Transverse colon (tissue), 4 donors: Measurements from ENCODE around the gene RHO. TPM values are rescaled to one million over a fixed set of nuclear protein-coding genes. Genes with fewer than 3 reads are reported as not detected.
"Not testable (repeated sequence)": the region's sequence is repeated elsewhere in the genome, so short reads cannot be mapped to it uniquely, and the experiment has no call there.

Experiments used
- DNase-seq: peaks from one replicate; pipeline ENCODE4 v3.0.0-alpha.2; 2019
- H3K27ac ChIP-seq, 4 donors: fragments of 200-600 bp; sonication (generic); 2 replicates each; pipeline ENCODE4 v1.5.1; 2016 to 2018; ENCODE audit warnings: inconsistent platforms in 4 of 4
- H3K27me3 ChIP-seq: fragments of 200-600 bp; sonication (generic); 2 replicates; pipeline ENCODE4 v1.5.1; 2017; ENCODE audit warnings: inconsistent platforms
- H3K36me3 ChIP-seq, 4 donors: fragments of 200-600 bp; sonication (generic); 2 replicates each; pipeline ENCODE4 v1.5.1; 2017 to 2019; ENCODE audit warnings: inconsistent platforms in 4 of 4
- H3K4me1 ChIP-seq, 4 donors: fragments of 200-600 bp; sonication (generic); 2 replicates each; pipeline ENCODE4 v1.5.1; 2017 to 2020; ENCODE audit warnings: inconsistent platforms in 4 of 4
- H3K4me3 ChIP-seq, 4 donors: fragments of 200-600 bp; sonication (generic); 1 replicate in 1 of 4; 2 replicates in 3 of 4; pipeline versions ENCODE4 v1.5.1 to v1.6.1; 2017 to 2019; ENCODE audit warnings: inconsistent platforms in 4 of 4
- H3K9me3 ChIP-seq, 2 donors: fragments of 200-600 bp; sonication (generic); 2 replicates each; pipeline ENCODE4 v1.5.1; 2017 to 2019; ENCODE audit warnings: inconsistent platforms in 2 of 2
- CTCF ChIP-seq, 5 experiments: fragments of 200-600 bp in 3 of 5; fragments of 450-650 bp in 2 of 5; sonication (generic) in 3 of 5; IDR thresholded peaks; 1 replicate in 2 of 5; 2 replicates in 3 of 5; pipeline ENCODE4 v1.5.1; 2016 to 2017; ENCODE audit warnings: antibody characterized with exemption in 5 of 5, inconsistent platforms in 3 of 5, mild to moderate bottlenecking in 2 of 5, moderate library complexity in 1 of 5
- EP300 ChIP-seq: sonication (generic); formaldehyde crosslinking; IDR thresholded peaks from one replicate; pipeline ENCODE4 v1.6.1; 2017; ENCODE audit warnings: antibody characterized with exemption, low read depth
- POLR2A ChIP-seq: fragments of 450-650 bp; IDR thresholded peaks from one replicate; pipeline ENCODE4 v1.6.1; 2016; ENCODE audit warnings: antibody characterized with exemption, mild to moderate bottlenecking, moderate library complexity
- POLR2AphosphoS5 ChIP-seq, 3 donors: sonication (generic); formaldehyde crosslinking; IDR thresholded peaks; one replicate each; pipeline ENCODE4 v1.6.1; 2016; ENCODE audit warnings: antibody characterized with exemption in 3 of 3
- WGBS, 2 donors: methylation state at CpG; one replicate each; pipeline ENCODE4 v1.1.5; 2018; ENCODE audit warnings: low coverage in 1 of 2; 5-methylcytosine and 5-hydroxymethylcytosine counted together
- in situ Hi-C, 4 donors: fragments of 200-750 bp; cut with MboI; loops; one replicate each; pipeline versions ENCODE4 v1.15.0 to v1.15.1; 2017; ENCODE audit warnings: low sequenced_read_pairs in 3 of 4, low pct_ligation_motif_present in 1 of 4, low pct_unique_long_range_greater_than_20kb in 1 of 4
- intact Hi-C: fragments of 100-400 bp; cut with DNase I; formaldehyde crosslinking; loops from one replicate; pipeline ENCODE4 v1.15.1; 2023; ENCODE audit warnings: low total_unique reads
- total RNA-seq, 4 donors: library from RNA; depleted of rRNA; stranded (reverse); fragments of >200 nt; gene quantifications; one replicate each; pipeline ENCODE4 v1.1.0, GENCODE V29; 2016

RHO gene
- total RNA-seq, 4 donors from 2014 or later, result not detected

- intact Hi-C loops, result no loop called here
- H3K27ac ChIP-seq, result no peak overlapping the region
- in situ Hi-C loops, result no loop called here
Measured at GRCh38 chr3:129543999-129544398, 15.6 kb downstream of the RHO start.

GRCh38 chr3:129545951-129546350 lies 17.5 kb downstream of the RHO start:
- H3K4me3 ChIP-seq, intact Hi-C loops, H3K4me1 ChIP-seq, H3K9me3 ChIP-seq, H3K27me3 ChIP-seq, in situ Hi-C loops, H3K36me3 ChIP-seq, DNase-seq, H3K27ac ChIP-seq: not testable (repeated sequence)
- 79 to 83% methylated on average over 2 to 3 of the region's 3 CpGs for WGBS, 2 donors

More at GRCh38 chr3:129543999-129544398, 15.6 kb downstream of the RHO start:
- 76 to 92% methylated on average over 5 to 9 of the region's 9 CpGs for WGBS, 2 donors
- H3K36me3 ChIP-seq, result no peaks in the 10 kb centered on the region
- H3K4me3 ChIP-seq, result no peak overlapping the region
- no peaks in the 10 kb centered on the region for H3K27me3 ChIP-seq
- H3K4me1 ChIP-seq, result no peaks in the 10 kb centered on the region
- no peak for DNase-seq
- TF ChIP-seq EP300 (no peak), POLR2A (no peak), POLR2AphosphoS5 (IDR thresholded peaks at IDR 0.05) (no peak), CTCF (IDR thresholded peaks at IDR 0.05) (no peak)
- no peaks in the 10 kb centered on the region for H3K9me3 ChIP-seq

GRCh38 chr3:129547241-129547640 lies 18.8 kb downstream of the RHO start:
- in situ Hi-C loops (no loop called here), intact Hi-C loops (no loop called here)
- Histone ChIP-seq H3K27ac (no peak overlapping the region), H3K4me1 (no peaks in the 10 kb centered on the region), H3K27me3 (no peaks in the 10 kb centered on the region), H3K4me3 (no peak overlapping the region), H3K9me3 (no peaks in the 10 kb centered on the region), H3K36me3 (no peaks in the 10 kb centered on the region)
- TF ChIP-seq EP300 (no peak), POLR2AphosphoS5 (IDR thresholded peaks at IDR 0.05) (no peak), POLR2A (no peak), CTCF (IDR thresholded peaks at IDR 0.05) (no peak)
- no peak for DNase-seq
- 94% methylated on average over 12 of the region's 24 CpGs; no CpG with 5 or more reads in 1 of the 2 donors for WGBS, 2 donors

- in situ Hi-C loops, result no loop called here
- no peak for DNase-seq
Measured at GRCh38 chr3:129548104-129548965, 19.9 kb downstream of the RHO start.

GRCh38 chr3:129549006-129549800 lies 20.8 kb downstream of the RHO start:
- no peak for DNase-seq

More at GRCh38 chr3:129548104-129548965, 19.9 kb downstream of the RHO start:
- Histone ChIP-seq H3K27ac (no peak overlapping the region), H3K4me3 (no peak overlapping the region), H3K4me1 (no peaks in the 10 kb centered on the region), H3K36me3 (no peaks in the 10 kb centered on the region), H3K9me3 (no peaks in the 10 kb centered on the region), H3K27me3 (no peaks in the 10 kb centered on the region)
- TF ChIP-seq POLR2AphosphoS5 (IDR thresholded peaks at IDR 0.05) (no peak), POLR2A (no peak)
- intact Hi-C loops, result no loop called here
- 20 to 86% methylated on average over 1 to 19 of the region's 19 CpGs for WGBS, 2 donors

More at GRCh38 chr3:129549006-129549800, 20.8 kb downstream of the RHO start:
- intact Hi-C loops (no loop called here), in situ Hi-C loops (no loop called here)
- Histone ChIP-seq H3K36me3 (no peaks in the 10 kb centered on the region), H3K4me3 (no peak overlapping the region), H3K27ac (no peak overlapping the region), H3K27me3 (no peaks in the 10 kb centered on the region), H3K4me1 (peaks cover 0 to 5% (median 0%) of the 10 kb centered on the region in 4 donors), H3K9me3 (no peaks in the 10 kb centered on the region)
- 90 to 95% methylated on average over 8 to 18 of the region's 18 CpGs for WGBS, 2 donors
- no peak for TF ChIP-seq CTCF (IDR thresholded peaks at IDR 0.05)
- TF ChIP-seq POLR2A, result no peak
- TF ChIP-seq POLR2AphosphoS5 (IDR thresholded peaks at IDR 0.05), result no peak
- no peak for TF ChIP-seq EP300
